ENCODE data around the gene IL22.

DNA sequence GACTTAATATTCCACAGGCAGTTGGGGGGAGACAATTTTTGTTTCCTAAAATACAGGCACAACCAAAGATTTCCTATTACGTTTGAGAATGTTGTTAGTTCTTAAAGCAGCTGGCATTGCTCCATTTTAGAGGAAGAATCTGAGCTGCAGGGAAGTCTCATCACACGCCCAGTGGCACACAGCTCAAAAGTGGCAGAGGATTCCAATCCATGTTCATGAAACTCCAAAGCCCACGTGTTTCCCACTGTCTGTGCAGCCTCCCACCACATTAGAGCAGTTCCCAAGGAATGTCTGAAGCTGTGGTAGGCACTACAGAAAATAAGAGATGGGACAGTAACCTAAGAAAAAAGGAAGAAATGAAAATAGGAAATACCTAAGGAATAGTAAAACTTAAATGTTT, 21.7 kb downstream of the IL22 start:
- TF ChIP-seq ZNF76 (tag by site-specific recombination; IDR thresholded peaks at IDR 0.05; ENCODE audit: borderline replicate concordance, low read depth) (no peak), TCF7L2 (IDR thresholded peaks at IDR 0.05; ENCODE audit: borderline replicate concordance, low read depth, low read length) (no peak), ZFP3 (tag by site-specific recombination; IDR thresholded peaks at IDR 0.05; ENCODE audit: low read depth) (no peak), ZNF175 (tag by site-specific recombination; IDR thresholded peaks at IDR 0.05) (no peak), ZNF391 (tag by site-specific recombination; IDR thresholded peaks at IDR 0.05; ENCODE audit: borderline replicate concordance, low read depth) (no peak), ZNF169 (tag by site-specific recombination; IDR thresholded peaks at IDR 0.05) (no peak), ZNF548 (tag by site-specific recombination; IDR thresholded peaks at IDR 0.05) (no peak), ZNF544 (tag by site-specific recombination; IDR thresholded peaks at IDR 0.05) (no peak), ZNF843 (tag by site-specific recombination; IDR thresholded peaks at IDR 0.05) (no peak), ZNF366 (tag by site-specific recombination; conservative IDR thresholded peaks at IDR 0.05) (no peak), ZNF670 (tag by site-specific recombination; IDR thresholded peaks at IDR 0.05; ENCODE audit: low read depth) (no peak)
- TF ChIP-seq, protein P1, sequence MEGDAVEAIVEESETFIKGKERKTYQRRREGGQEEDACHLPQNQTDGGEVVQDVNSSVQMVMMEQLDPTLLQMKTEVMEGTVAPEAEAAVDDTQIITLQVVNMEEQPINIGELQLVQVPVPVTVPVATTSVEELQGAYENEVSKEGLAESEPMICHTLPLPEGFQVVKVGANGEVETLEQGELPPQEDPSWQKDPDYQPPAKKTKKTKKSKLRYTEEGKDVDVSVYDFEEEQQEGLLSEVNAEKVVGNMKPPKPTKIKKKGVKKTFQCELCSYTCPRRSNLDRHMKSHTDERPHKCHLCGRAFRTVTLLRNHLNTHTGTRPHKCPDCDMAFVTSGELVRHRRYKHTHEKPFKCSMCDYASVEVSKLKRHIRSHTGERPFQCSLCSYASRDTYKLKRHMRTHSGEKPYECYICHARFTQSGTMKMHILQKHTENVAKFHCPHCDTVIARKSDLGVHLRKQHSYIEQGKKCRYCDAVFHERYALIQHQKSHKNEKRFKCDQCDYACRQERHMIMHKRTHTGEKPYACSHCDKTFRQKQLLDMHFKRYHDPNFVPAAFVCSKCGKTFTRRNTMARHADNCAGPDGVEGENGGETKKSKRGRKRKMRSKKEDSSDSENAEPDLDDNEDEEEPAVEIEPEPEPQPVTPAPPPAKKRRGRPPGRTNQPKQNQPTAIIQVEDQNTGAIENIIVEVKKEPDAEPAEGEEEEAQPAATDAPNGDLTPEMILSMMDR (tag by site-specific recombination; IDR thresholded peaks at IDR 0.05), result no peak
- TF ChIP-seq, protein P2, sequence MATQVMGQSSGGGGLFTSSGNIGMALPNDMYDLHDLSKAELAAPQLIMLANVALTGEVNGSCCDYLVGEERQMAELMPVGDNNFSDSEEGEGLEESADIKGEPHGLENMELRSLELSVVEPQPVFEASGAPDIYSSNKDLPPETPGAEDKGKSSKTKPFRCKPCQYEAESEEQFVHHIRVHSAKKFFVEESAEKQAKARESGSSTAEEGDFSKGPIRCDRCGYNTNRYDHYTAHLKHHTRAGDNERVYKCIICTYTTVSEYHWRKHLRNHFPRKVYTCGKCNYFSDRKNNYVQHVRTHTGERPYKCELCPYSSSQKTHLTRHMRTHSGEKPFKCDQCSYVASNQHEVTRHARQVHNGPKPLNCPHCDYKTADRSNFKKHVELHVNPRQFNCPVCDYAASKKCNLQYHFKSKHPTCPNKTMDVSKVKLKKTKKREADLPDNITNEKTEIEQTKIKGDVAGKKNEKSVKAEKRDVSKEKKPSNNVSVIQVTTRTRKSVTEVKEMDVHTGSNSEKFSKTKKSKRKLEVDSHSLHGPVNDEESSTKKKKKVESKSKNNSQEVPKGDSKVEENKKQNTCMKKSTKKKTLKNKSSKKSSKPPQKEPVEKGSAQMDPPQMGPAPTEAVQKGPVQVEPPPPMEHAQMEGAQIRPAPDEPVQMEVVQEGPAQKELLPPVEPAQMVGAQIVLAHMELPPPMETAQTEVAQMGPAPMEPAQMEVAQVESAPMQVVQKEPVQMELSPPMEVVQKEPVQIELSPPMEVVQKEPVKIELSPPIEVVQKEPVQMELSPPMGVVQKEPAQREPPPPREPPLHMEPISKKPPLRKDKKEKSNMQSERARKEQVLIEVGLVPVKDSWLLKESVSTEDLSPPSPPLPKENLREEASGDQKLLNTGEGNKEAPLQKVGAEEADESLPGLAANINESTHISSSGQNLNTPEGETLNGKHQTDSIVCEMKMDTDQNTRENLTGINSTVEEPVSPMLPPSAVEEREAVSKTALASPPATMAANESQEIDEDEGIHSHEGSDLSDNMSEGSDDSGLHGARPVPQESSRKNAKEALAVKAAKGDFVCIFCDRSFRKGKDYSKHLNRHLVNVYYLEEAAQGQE (tag by site-specific recombination; IDR thresholded peaks at IDR 0.05), result no peak
